GM21786 (cell line): Measurements from ENCODE around the gene UGT1A7.
"Not testable (repeated sequence)": the region's sequence is repeated elsewhere in the genome, so short reads cannot be mapped to it uniquely, and the experiment has no call there.

ENCODE experiments used
- ATAC-seq: cut with Tn5 transposase; IDR thresholded peaks from one replicate; pipeline ENCODE4 v1.9.1; 2021; ENCODE audit not compliant: unreplicated experiment

UGT1A7 gene

GRCh38 chr2:233711312-233712008, 29.8 kb downstream of the UGT1A7 start:
- ATAC-seq: peak; percentile 74

DNA sequence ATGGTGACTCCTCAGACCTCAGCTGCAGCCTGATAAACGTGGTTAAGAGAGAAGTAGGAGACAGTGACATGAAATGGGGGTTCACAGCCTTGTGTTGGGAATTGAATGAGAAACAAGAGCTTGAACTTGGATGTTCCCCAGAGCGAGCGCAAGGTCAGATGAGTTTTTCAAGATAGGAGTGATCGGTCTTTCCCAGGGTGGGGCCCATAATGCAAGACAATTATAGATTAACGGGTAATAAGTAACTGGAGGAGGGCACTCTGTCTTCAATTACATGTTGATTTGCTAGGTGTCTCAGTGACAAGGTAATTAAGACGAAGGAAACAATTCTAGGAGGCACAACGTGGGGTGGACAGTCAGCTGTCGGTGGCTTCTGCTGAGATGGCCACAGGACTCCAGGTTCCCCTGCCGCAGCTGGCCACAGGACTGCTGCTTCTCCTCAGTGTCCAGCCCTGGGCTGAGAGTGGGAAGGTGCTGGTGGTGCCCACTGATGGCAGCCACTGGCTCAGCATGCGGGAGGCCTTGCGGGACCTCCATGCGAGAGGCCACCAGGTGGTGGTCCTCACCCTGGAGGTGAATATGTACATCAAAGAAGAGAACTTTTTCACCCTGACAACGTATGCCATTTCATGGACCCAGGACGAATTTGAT, 31.0 kb downstream of the UGT1A7 start, which contains the start of gene UGT1A5:
TSS of gene UGT1A5 (plus strand) at position 297 of the 651 bp plus-strand sequence. CDS start at position 382, 85 bp downstream.
- ATAC-seq: no peak

GRCh38 chr2:233713262-233713615, 31.5 kb downstream of the UGT1A7 start:
- ATAC-seq: no peak

GRCh38 chr2:233714121-233714520, 32.4 kb downstream of the UGT1A7 start:
- ATAC-seq: no peak

DNA sequence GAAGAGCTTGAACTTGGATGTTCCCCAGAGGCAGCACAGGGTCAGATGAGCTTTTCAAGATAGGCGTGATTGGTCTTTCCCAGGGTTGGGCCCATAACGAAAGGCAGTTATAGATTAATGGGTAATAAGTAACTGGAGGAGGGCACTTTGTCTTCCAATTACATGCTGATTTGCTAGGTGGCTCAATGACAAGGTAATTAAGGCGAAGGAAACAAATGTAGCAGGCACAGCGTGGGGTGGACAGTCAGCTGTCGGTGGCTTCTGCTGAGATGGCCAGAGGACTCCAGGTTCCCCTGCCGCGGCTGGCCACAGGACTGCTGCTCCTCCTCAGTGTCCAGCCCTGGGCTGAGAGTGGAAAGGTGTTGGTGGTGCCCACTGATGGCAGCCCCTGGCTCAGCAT, 36.9 kb downstream of the UGT1A7 start, which contains the start of gene UGT1A4:
TSS of gene UGT1A4 (plus strand) at position 185 of the 400 bp plus-strand sequence. CDS start at position 270, 85 bp downstream.
- no peak for ATAC-seq

GRCh38 chr2:233728723-233729301, 47.1 kb downstream of the UGT1A7 start, which contains the start of gene UGT1A3:
TSS of gene UGT1A3 (plus strand) at chr2:233729042. CDS start at chr2:233729127, 85 bp downstream.
- ATAC-seq: no peak

DNA sequence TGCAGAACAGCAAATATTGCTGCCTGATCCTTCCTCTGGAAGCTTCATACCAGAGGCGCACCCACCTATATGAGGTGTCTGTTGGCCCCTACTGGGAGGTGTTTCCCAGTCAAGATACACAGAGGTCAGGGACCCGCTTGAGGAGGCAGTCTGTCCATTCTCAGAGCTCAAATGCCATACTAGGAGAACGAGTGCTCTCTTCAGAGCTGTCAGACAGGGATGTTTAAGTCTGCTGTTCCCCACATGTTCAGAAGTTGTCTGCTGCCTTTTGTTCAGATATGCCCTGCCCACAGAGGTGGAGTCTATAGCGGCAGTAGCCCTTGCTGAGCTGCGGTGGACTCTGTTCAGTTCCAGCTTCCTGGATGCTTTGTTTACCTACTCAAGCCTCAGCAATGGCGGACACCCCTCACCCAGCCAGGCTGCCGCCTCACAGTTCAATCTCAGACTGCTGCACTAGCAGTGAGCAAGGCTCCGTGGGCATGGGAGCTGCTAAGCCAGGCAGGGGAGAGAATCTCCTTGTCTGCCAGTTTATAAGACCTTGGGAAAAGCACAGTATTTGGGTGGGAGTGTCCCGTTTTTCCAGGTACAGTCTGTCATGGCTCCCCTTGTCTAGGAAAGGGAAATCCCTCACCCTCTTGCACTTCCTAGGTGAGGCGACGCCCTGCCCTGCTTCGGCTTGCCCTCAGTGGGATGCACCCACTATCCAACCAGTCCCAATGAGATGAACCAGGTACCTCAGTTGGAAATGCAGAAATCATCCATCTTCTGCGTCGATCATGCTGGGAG, 55.4 kb downstream of the UGT1A7 start:
- ATAC-seq: not testable (repeated sequence)

- no peak for ATAC-seq
Measured at GRCh38 chr2:233740870-233741269, 59.2 kb downstream of the UGT1A7 start.

DNA sequence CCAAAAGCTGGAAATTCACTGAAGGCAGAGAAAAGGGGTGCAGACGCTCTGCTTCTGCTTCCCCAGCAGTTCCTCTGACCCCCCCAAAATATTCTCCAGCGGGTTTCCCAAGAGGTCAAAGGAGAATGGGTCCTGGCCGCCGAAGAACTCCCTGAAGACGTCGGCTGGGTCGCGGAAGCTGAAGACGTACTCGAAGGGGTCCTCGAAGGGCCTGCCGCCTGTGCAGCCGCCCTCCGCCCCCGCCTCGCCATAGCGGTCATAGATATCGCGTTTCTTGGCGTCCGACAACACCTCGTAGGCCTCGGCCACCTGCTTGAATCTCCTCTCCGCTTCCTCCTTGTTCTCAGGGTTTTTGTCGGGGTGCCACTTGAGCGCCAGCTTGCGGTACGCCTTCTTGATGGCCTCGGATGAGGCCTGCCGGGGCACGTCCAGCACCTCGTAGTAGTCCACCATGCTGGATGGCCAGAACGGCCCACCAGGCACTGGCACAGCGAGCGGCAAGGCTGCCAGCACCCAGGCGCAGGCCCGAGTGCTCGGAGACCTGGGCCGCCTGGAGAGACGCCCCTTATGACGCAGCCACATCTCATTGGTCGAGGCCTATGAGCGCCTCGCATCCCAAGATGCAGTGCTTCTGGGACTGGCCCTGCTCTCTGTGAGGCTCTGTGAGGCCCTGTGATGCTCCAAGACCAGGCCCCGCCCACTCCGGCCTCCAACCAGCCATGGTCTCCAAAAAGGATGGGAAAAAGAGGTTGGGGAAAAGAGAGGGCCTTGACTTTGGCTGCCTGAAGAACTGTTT, 62.0 kb downstream of the UGT1A7 start:
- ATAC-seq: no peak

GRCh38 chr2:233745073-233745755, 63.5 kb downstream of the UGT1A7 start:
- ATAC-seq: no peak

GRCh38 chr2:233745838-233746237, 64.1 kb downstream of the UGT1A7 start:
- not testable (repeated sequence) for ATAC-seq

- ATAC-seq: no peak
Measured at GRCh38 chr2:233746475-233747282, 65.0 kb downstream of the UGT1A7 start.

DNA sequence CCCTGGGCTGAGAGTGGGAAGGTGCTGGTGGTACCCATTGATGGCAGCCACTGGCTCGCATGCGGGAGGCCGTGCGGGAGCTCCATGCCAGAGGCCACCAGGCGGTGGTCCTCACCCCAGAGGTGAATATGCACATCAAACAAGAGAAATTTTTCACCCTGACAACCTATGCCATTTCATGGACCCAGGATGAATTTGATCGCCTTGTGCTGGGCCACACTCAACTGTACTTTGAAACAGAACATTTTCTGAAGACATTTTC, 65.5 kb downstream of the UGT1A7 start:
- no peak for ATAC-seq

DNA sequence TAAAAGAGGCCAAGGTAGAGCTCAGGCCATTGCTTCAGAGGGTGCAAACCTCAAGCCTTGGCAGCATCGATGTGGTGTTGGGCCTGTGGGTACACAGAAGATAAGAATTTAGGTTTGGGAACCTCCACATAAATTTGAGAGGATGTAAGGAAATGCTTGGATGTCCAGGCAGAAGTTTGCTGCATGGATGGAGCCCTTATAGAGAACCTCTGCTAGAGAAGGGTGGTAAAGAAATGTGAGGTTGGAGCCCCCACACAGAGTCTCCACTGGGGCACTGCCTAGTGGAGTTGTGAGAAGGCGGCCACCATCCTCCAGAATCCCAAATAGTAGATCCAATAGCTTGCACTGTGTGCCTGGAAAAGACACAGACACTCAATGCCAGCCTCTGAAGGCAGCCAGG, 69.0 kb downstream of the UGT1A7 start:
- ATAC-seq: not testable (repeated sequence)

DNA sequence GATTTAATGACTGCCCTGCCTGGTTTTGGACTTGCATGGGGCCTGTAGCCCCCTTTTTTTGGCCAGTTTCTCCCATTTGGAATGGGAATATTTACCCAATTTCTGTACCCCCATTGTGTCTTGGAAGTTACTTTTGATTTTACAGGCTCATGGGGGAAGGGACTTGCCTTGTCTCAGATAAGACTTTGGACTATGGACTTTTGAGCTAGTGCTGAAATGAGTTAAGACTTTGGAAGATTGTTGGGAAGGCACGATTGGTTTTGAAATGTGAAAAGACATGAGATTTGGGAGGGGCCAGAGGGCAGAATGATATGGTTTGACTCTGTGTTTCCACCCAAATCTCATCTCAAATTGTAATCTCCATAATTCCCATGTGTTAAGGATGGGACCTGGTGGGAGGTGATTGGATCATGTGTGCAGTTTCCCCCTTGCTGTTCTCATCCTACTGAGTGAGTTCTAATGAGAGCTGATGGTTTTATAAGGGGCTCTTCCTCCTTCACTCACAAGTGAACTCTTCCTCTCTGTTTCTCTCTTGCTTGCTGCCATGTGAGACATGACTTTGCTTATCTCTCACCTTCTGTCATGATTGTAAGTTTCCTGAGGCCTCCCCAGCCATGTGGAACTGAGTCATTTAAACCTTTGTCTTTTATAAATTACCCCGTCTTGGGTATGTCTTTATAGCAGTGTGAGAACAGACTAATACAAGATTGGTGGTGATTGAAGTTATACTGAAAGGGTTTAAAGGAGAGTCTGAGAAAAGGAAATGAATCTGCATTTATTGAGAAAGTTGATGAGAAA, 69.7 kb downstream of the UGT1A7 start:
- ATAC-seq: not testable (repeated sequence)

GRCh38 chr2:233754872-233755611, 73.3 kb downstream of the UGT1A7 start:
- no peak for ATAC-seq

- no peak for ATAC-seq
Measured at GRCh38 chr2:233756429-233757081, 74.9 kb downstream of the UGT1A7 start.
